DND-41 (cell line): Measurements from ENCODE around the gene TMEM175.

Experiments used
- CTCF ChIP-seq: IDR thresholded peaks from 2 replicates; pipeline ENCODE4 v1.5.1; 2012; ENCODE audit warnings: borderline replicate concordance, low read length, moderate library complexity, mild to moderate bottlenecking; ENCODE audit not compliant: poor library complexity, severe bottlenecking; ENCODE audit errors: extremely low read depth
- EZH2 ChIP-seq: IDR thresholded peaks from 3 replicates; pipeline ENCODE4 v1.6.1; 2012; ENCODE audit warnings: borderline replicate concordance, low read depth, mild to moderate bottlenecking, moderate library complexity, low read length, inconsistent platforms; ENCODE audit not compliant: severe bottlenecking

GRCh38 chr4:978957-979701, 46.9 kb downstream of the TMEM175 start:
- TF ChIP-seq EZH2 (no peak), CTCF (no peak)
